HFFc6 (cell line): ENCODE measurements around the gene LRRC32. TPM values are rescaled to one million over a fixed set of nuclear protein-coding genes. Genes with fewer than 3 reads are reported as not detected.

ENCODE experiments used
- DNase-seq: peaks from one replicate; pipeline ENCODE4 v3.0.0-alpha.2; 2018
- H3K27ac Mint-ChIP-seq: 2 replicates; pipeline ENCODE4 v1.8.0; 2020; ENCODE audit warnings: mild to moderate bottlenecking, mixed read lengths
- H3K27me3 Mint-ChIP-seq: 2 replicates; pipeline ENCODE4 v1.8.0; 2021; ENCODE audit warnings: mild to moderate bottlenecking, moderate library complexity, mixed read lengths; ENCODE audit not compliant: insufficient read depth
- H3K36me3 Mint-ChIP-seq: 2 replicates; pipeline ENCODE4 v1.8.0; 2021; ENCODE audit warnings: low read depth, mixed read lengths
- H3K4me1 Mint-ChIP-seq: 2 replicates; pipeline ENCODE4 v1.8.0; 2020; ENCODE audit warnings: low read depth, mixed read lengths
- H3K4me3 Mint-ChIP-seq: 2 replicates; pipeline ENCODE4 v1.8.0; 2020; ENCODE audit warnings: mild to moderate bottlenecking, moderate library complexity, mixed read lengths
- H3K9me3 Mint-ChIP-seq: 2 replicates; pipeline ENCODE4 v1.8.0; 2020; ENCODE audit warnings: mild to moderate bottlenecking, mixed read lengths
- total RNA-seq, 6 experiments: library from RNA; stranded (reverse); fragmentation: NEBNext Ultra II Directional; extraction: Animal tissue kit (Norgen Biotek cat#: 25700); gene quantifications; 2 replicates in 1 of 6; 3 replicates in 5 of 6; pipeline ENCODE4 v1.2.3, GENCODE V29; 2021
- TF ChIP-seq, protein P1 (sequence below): fragments of 200-600 bp; sonication (generic); IDR thresholded peaks from 2 replicates; pipeline ENCODE4 v1.5.0; 2021; ENCODE audit warnings: antibody characterized with exemption, mild to moderate bottlenecking

Gene LRRC32
- total RNA-seq, 6 experiments from 2014 or later = 0.57 to 1.3 (median 1.0) TPM

DNA sequence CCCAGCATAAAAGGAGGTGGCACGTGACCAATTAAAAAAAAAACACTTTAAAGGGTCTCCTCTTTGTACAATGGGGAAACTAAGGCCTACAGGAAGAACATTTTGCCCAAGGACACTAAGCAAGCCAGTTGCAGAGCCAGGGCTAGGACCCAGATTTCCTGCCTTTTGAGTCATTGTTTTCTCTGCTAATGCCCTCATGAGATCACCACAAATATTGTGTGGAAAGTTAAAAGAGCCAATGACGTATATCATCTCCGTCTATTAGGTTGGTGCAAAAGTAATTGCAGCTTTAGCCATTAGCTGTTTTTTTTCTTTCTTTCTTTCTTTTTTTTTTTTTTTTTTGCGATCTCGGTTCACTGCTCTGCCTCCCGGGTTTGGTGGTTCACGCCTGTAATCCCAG lies 24.1 kb upstream of the LRRC32 start:
- H3K9me3 Mint-ChIP-seq = no peaks in the 10 kb centered on the region
- peaks cover 35% of the 10 kb centered on the region for H3K4me1 Mint-ChIP-seq
- no peaks in the 10 kb centered on the region for H3K36me3 Mint-ChIP-seq
- H3K27me3 Mint-ChIP-seq = peaks cover 8% of the 10 kb centered on the region
- TF ChIP-seq, protein P1, sequence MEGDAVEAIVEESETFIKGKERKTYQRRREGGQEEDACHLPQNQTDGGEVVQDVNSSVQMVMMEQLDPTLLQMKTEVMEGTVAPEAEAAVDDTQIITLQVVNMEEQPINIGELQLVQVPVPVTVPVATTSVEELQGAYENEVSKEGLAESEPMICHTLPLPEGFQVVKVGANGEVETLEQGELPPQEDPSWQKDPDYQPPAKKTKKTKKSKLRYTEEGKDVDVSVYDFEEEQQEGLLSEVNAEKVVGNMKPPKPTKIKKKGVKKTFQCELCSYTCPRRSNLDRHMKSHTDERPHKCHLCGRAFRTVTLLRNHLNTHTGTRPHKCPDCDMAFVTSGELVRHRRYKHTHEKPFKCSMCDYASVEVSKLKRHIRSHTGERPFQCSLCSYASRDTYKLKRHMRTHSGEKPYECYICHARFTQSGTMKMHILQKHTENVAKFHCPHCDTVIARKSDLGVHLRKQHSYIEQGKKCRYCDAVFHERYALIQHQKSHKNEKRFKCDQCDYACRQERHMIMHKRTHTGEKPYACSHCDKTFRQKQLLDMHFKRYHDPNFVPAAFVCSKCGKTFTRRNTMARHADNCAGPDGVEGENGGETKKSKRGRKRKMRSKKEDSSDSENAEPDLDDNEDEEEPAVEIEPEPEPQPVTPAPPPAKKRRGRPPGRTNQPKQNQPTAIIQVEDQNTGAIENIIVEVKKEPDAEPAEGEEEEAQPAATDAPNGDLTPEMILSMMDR = no peak
- H3K4me3 Mint-ChIP-seq = no peak overlapping the region
- H3K27ac Mint-ChIP-seq = no peak overlapping the region
- peak; percentile 83 for DNase-seq

GRCh38 chr11:76693806-76694205 lies 23.3 kb upstream of the LRRC32 start:
- Mint-ChIP-seq H3K27ac (no peak overlapping the region), H3K4me3 (no peak overlapping the region), H3K36me3 (no peaks in the 10 kb centered on the region), H3K4me1 (peaks cover 33% of the 10 kb centered on the region), H3K9me3 (no peaks in the 10 kb centered on the region), H3K27me3 (peaks cover 10% of the 10 kb centered on the region)
- DNase-seq = no peak
- TF ChIP-seq, protein P1 = no peak

DNA sequence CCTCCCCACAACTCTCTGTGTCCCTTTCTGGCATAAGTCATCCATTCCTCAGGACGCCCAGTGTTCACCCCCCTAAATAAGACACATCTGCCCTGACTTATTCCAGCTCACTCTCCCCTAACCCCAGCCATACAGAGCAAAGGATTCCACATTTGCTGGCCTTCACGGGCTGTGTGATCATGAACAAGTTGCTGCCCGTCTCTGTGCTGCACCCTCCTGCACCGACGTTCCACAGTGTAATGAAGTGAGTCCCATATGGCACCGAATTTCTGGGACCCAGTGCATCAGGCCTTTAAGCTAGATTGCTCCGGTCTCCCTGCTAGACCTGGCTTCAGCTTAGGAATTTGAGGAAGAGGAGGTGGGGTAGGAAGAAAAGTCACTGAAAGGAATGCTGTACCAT lies 22.4 kb upstream of the LRRC32 start:
- peaks cover 30% of the 10 kb centered on the region for H3K4me1 Mint-ChIP-seq
- peaks cover 16% of the 10 kb centered on the region for H3K27me3 Mint-ChIP-seq
- H3K4me3 Mint-ChIP-seq = no peak overlapping the region
- no peaks in the 10 kb centered on the region for H3K36me3 Mint-ChIP-seq
- TF ChIP-seq, protein P1 = no peak
- no peak for DNase-seq
- H3K9me3 Mint-ChIP-seq = no peaks in the 10 kb centered on the region
- H3K27ac Mint-ChIP-seq = no peak overlapping the region

DNA sequence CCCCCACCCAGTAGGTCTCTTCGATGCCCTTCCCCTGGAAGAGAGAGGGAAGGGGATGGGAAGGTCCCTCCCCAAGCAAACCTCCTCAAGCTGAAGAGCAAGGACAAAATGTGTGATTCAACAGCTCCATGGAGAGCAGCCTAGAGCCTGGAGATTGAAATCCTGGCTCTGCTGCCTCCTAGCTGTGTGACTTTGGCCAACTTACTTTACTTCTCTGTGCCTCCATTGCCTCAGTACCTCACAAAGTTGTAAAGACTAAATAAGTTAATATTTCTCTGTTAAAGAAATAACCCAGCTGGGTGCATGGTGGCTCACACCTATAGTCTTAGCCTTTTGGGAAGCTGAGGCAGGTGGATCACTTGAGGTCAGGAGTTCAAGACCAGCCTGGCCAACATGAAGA lies 21.1 kb upstream of the LRRC32 start:
- TF ChIP-seq, protein P1 = no peak

GRCh38 chr11:76690736-76691135 lies 20.2 kb upstream of the LRRC32 start:
- TF ChIP-seq, protein P1 = no peak
- H3K4me1 Mint-ChIP-seq = peaks cover 30% of the 10 kb centered on the region

More for the DNA sequence above, 21.1 kb upstream of the LRRC32 start:
- H3K27me3 Mint-ChIP-seq = peaks cover 27% of the 10 kb centered on the region
- H3K27ac Mint-ChIP-seq = no peak overlapping the region
- DNase-seq = no peak
- no peaks in the 10 kb centered on the region for H3K9me3 Mint-ChIP-seq
- no peak overlapping the region for H3K4me3 Mint-ChIP-seq
- peaks cover 30% of the 10 kb centered on the region for H3K4me1 Mint-ChIP-seq
- no peaks in the 10 kb centered on the region for H3K36me3 Mint-ChIP-seq

More at GRCh38 chr11:76690736-76691135, 20.2 kb upstream of the LRRC32 start:
- Mint-ChIP-seq H3K27ac (no peak overlapping the region), H3K4me3 (no peak overlapping the region), H3K36me3 (no peaks in the 10 kb centered on the region), H3K27me3 (peaks cover 31% of the 10 kb centered on the region), H3K9me3 (no peaks in the 10 kb centered on the region)
- DNase-seq = no peak
